ENCODE measurements around the gene KCNA1.

DNA sequence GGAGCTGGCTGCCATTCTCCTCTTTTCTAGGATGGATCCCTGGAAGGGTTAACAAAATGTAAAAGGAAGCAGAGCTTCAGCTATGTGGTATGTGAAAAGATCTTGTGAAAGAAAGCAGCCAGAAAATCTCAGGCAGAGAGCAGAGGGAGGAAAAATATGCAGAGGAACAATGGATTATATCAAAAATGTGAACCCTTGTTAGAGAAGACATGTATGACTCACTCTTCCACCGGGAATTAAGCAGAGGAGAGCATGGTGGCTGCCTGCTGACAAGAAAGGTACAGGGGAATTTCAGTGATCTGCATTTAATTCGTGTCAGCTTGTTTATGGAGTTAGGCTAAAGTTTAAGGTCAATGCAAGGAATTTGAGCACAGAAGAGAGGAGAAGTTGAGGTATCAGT, 46.3 kb downstream of the KCNA1 start:
- TF ChIP-seq, protein P1, sequence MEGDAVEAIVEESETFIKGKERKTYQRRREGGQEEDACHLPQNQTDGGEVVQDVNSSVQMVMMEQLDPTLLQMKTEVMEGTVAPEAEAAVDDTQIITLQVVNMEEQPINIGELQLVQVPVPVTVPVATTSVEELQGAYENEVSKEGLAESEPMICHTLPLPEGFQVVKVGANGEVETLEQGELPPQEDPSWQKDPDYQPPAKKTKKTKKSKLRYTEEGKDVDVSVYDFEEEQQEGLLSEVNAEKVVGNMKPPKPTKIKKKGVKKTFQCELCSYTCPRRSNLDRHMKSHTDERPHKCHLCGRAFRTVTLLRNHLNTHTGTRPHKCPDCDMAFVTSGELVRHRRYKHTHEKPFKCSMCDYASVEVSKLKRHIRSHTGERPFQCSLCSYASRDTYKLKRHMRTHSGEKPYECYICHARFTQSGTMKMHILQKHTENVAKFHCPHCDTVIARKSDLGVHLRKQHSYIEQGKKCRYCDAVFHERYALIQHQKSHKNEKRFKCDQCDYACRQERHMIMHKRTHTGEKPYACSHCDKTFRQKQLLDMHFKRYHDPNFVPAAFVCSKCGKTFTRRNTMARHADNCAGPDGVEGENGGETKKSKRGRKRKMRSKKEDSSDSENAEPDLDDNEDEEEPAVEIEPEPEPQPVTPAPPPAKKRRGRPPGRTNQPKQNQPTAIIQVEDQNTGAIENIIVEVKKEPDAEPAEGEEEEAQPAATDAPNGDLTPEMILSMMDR (IDR thresholded peaks at IDR 0.05) = no peak
- TF ChIP-seq EP300 (IDR thresholded peaks at IDR 0.05) = no peak
